Measurements from ENCODE around the gene CCDC88B. TPM values are rescaled to one million over a fixed set of nuclear protein-coding genes. Genes with fewer than 3 reads are reported as not detected.

Gene CCDC88B
- polyA plus RNA-seq, 1 donor from 2014 or later: 1.3 TPM

GRCh38 chr11:64352099-64352994 lies 12.3 kb downstream of the CCDC88B start:
- Histone ChIP-seq H3K9me3 (ENCODE audit: low read length) (no peaks in the 10 kb centered on the region), H3K27ac (ENCODE audit: low read length) (no peak overlapping the region), H3K27me3 (ENCODE audit: insufficient read depth, low read depth, low read length) (no peaks in the 10 kb centered on the region), H3F3A (ENCODE audit: insufficient read depth, low read length, poor library complexity, severe bottlenecking) (no peaks in the 10 kb centered on the region), H3K36me3 (ENCODE audit: insufficient read depth, low read length) (no peaks in the 10 kb centered on the region), H4K20me1 (ENCODE audit: insufficient read depth) (no peaks in the 10 kb centered on the region), H3K9me2 (ENCODE audit: insufficient read depth, low read length) (no peaks in the 10 kb centered on the region), H3K9ac (ENCODE audit: low read length) (no peak overlapping the region), H3K4me3 (ENCODE audit: low read length) (no peak overlapping the region), H3K79me2 (replicated peaks; ENCODE audit: insufficient read depth, low read length) (no peaks in the 10 kb centered on the region), H2AFZ (ENCODE audit: low read depth, low read length) (no peak overlapping the region), H3K4me2 (ENCODE audit: low read length) (no peak overlapping the region)
- TF ChIP-seq EZH2 (IDR thresholded peaks at IDR 0.05; ENCODE audit: borderline replicate concordance, insufficient read depth, low read length, poor library complexity, severe bottlenecking): no peak
- no peak for TF ChIP-seq TAF1 (IDR thresholded peaks at IDR 0.05; ENCODE audit: low read depth)
- TF ChIP-seq MXI1 (conservative IDR thresholded peaks at IDR 0.05; ENCODE audit: poor library complexity, severe bottlenecking): no peak
- no peak for TF ChIP-seq REST (IDR thresholded peaks at IDR 0.05; ENCODE audit: borderline replicate concordance)
- TF ChIP-seq RAD21 (conservative IDR thresholded peaks at IDR 0.05): no peak
- no peak for TF ChIP-seq EP300 (conservative IDR thresholded peaks at IDR 0.05; ENCODE audit: poor library complexity, severe bottlenecking)

GRCh38 chr11:64352995-64353714 lies 13.2 kb downstream of the CCDC88B start:
- H3K36me3 ChIP-seq (ENCODE audit: insufficient read depth, low read length): no peaks in the 10 kb centered on the region
- TF ChIP-seq POLR2AphosphoS5 (IDR thresholded peaks at IDR 0.05) (no peak), REST (IDR thresholded peaks at IDR 0.05; ENCODE audit: borderline replicate concordance) (no peak), TAF1 (IDR thresholded peaks at IDR 0.05; ENCODE audit: low read depth) (no peak), CTCF (IDR thresholded peaks at IDR 0.05; ENCODE audit: poor library complexity, severe bottlenecking) (no peak), MXI1 (conservative IDR thresholded peaks at IDR 0.05; ENCODE audit: poor library complexity, severe bottlenecking) (no peak), SMC3 (conservative IDR thresholded peaks at IDR 0.05; ENCODE audit: poor library complexity) (no peak), EP300 (conservative IDR thresholded peaks at IDR 0.05; ENCODE audit: poor library complexity, severe bottlenecking) (no peak), RAD21 (conservative IDR thresholded peaks at IDR 0.05) (no peak), EZH2 (IDR thresholded peaks at IDR 0.05; ENCODE audit: borderline replicate concordance, insufficient read depth, low read length, poor library complexity, severe bottlenecking) (no peak)
- no peak overlapping the region for H2AFZ ChIP-seq (ENCODE audit: low read depth, low read length)
- H3K27ac ChIP-seq (ENCODE audit: low read length): no peak overlapping the region
- H3K27me3 ChIP-seq (ENCODE audit: insufficient read depth, low read depth, low read length): no peaks in the 10 kb centered on the region
- no peak overlapping the region for H3K9ac ChIP-seq (ENCODE audit: low read length)
- no peaks in the 10 kb centered on the region for H3K79me2 ChIP-seq (replicated peaks; ENCODE audit: insufficient read depth, low read length)
- no peaks in the 10 kb centered on the region for H3F3A ChIP-seq (ENCODE audit: insufficient read depth, low read length, poor library complexity, severe bottlenecking)
- no peak overlapping the region for H3K4me2 ChIP-seq (ENCODE audit: low read length)
- no peaks in the 10 kb centered on the region for H4K20me1 ChIP-seq (ENCODE audit: insufficient read depth)
- no peaks in the 10 kb centered on the region for H3K9me3 ChIP-seq (ENCODE audit: low read length)
- H3K4me3 ChIP-seq (ENCODE audit: low read length): no peak overlapping the region
- H3K9me2 ChIP-seq (ENCODE audit: insufficient read depth, low read length): no peaks in the 10 kb centered on the region

All from neural cell (in vitro differentiated cells).